Stimulated activated naive CD8-positive, alpha-beta T cell treated with anti-CD3 and anti-CD28 coated beads, Interleukin-15, amount 100 ng/mL, for 72 hours (primary cell): Measurements from ENCODE around the gene NEUROG2.
"Not testable (repeated sequence)": the region's sequence is repeated elsewhere in the genome, so short reads cannot be mapped to it uniquely, and the experiment has no call there.

Source experiments
- ATAC-seq: fragments of 150-1000 bp; cut with Tn5 transposase; 2 replicates; pipeline ENCODE4 v1.10.0; 2021; ENCODE audit warnings: mild to moderate bottlenecking, moderate library complexity
- DNase-seq, 2 donors: peaks; one replicate each; pipeline ENCODE4 v3.0.0; 2021 to 2022
- H3K27ac Mint-ChIP-seq, 2 donors: one replicate each; pipeline ENCODE4 v1.8.0; 2022; ENCODE audit warnings: mild to moderate bottlenecking in 2 of 2, mixed read lengths in 2 of 2, moderate library complexity in 2 of 2
- H3K27me3 Mint-ChIP-seq: one replicate; pipeline ENCODE4 v1.8.0; 2022; ENCODE audit warnings: mixed read lengths
- H3K4me1 Mint-ChIP-seq: one replicate; pipeline ENCODE4 v1.8.0; 2022; ENCODE audit warnings: mild to moderate bottlenecking, mixed read lengths
- H3K4me3 Mint-ChIP-seq, 2 donors: one replicate each; pipeline ENCODE4 v1.8.0; 2022; ENCODE audit warnings: mild to moderate bottlenecking in 2 of 2, mixed read lengths in 2 of 2, moderate library complexity in 1 of 2
- H3K9me3 Mint-ChIP-seq, 2 donors: one replicate each; pipeline ENCODE4 v1.8.0; 2022; ENCODE audit warnings: mixed read lengths in 2 of 2

Gene NEUROG2

GRCh38 chr4:112516066-112516470 lies at the start of gene NEUROG2:
TSS of gene NEUROG2 (minus strand) at chr4:112516180. CDS start at chr4:112515475, 705 bp downstream.
- peak within 1 kb of the TSS; percentile 22 to 83 for H3K27ac Mint-ChIP-seq
- no peaks in the 10 kb centered on the region for H3K9me3 Mint-ChIP-seq
- H3K4me3 Mint-ChIP-seq: peak within 1 kb of the TSS; percentile 97 to 98
- H3K27me3 Mint-ChIP-seq: peaks cover 97% of the 10 kb centered on the region
- H3K4me1 Mint-ChIP-seq: peaks cover 70% of the 10 kb centered on the region
- no peak for ATAC-seq
- no peak for DNase-seq

- no peaks in the 10 kb centered on the region for H3K4me1 Mint-ChIP-seq
- no peak overlapping the region for H3K27ac Mint-ChIP-seq
- ATAC-seq: no peak
- no peak for DNase-seq
- H3K9me3 Mint-ChIP-seq: no peaks in the 10 kb centered on the region
- H3K4me3 Mint-ChIP-seq: no peak overlapping the region
- no peaks in the 10 kb centered on the region for H3K27me3 Mint-ChIP-seq
These were observed 48.8 kb upstream of the NEUROG2 start for GRCh38 chr4:112564706-112565270.

GRCh38 chr4:112563431-112564200 lies 47.6 kb upstream of the NEUROG2 start:
- no peaks in the 10 kb centered on the region for H3K4me1 Mint-ChIP-seq
- no peak overlapping the region for H3K4me3 Mint-ChIP-seq
- no peaks in the 10 kb centered on the region for H3K27me3 Mint-ChIP-seq
- no peaks in the 10 kb centered on the region for H3K9me3 Mint-ChIP-seq
- DNase-seq: no peak
- no peak overlapping the region for H3K27ac Mint-ChIP-seq
- ATAC-seq: no peak

- no peak for DNase-seq
- ATAC-seq: no peak
- H3K4me1 Mint-ChIP-seq: no peaks in the 10 kb centered on the region
- no peak overlapping the region for H3K27ac Mint-ChIP-seq
- H3K27me3 Mint-ChIP-seq: no peaks in the 10 kb centered on the region
- no peak overlapping the region for H3K4me3 Mint-ChIP-seq
- H3K9me3 Mint-ChIP-seq: no peaks in the 10 kb centered on the region
These were observed 46.4 kb upstream of the NEUROG2 start for GRCh38 chr4:112562254-112562879.

- Mint-ChIP-seq H3K4me1 (no peaks in the 10 kb centered on the region), H3K27ac (no peak overlapping the region), H3K27me3 (no peaks in the 10 kb centered on the region), H3K9me3 (no peaks in the 10 kb centered on the region), H3K4me3 (no peak overlapping the region)
- ATAC-seq: no peak
- DNase-seq: no peak
These were observed 44.1 kb upstream of the NEUROG2 start for GRCh38 chr4:112560084-112560483.

GRCh38 chr4:112559053-112559452 lies 43.1 kb upstream of the NEUROG2 start:
- H3K4me1 Mint-ChIP-seq: no peaks in the 10 kb centered on the region
- no peak overlapping the region for H3K27ac Mint-ChIP-seq
- no peak for DNase-seq
- no peaks in the 10 kb centered on the region for H3K9me3 Mint-ChIP-seq
- ATAC-seq: no peak
- no peak overlapping the region for H3K4me3 Mint-ChIP-seq
- no peaks in the 10 kb centered on the region for H3K27me3 Mint-ChIP-seq

GRCh38 chr4:112557676-112558411 lies 41.9 kb upstream of the NEUROG2 start:
- H3K4me3 Mint-ChIP-seq: no peak overlapping the region
- no peak for ATAC-seq
- H3K4me1 Mint-ChIP-seq: no peaks in the 10 kb centered on the region
- no peaks in the 10 kb centered on the region for H3K27me3 Mint-ChIP-seq
- H3K9me3 Mint-ChIP-seq: no peaks in the 10 kb centered on the region
- no peak for DNase-seq
- no peak overlapping the region for H3K27ac Mint-ChIP-seq

- H3K9me3 Mint-ChIP-seq, H3K4me1 Mint-ChIP-seq, H3K4me3 Mint-ChIP-seq, ATAC-seq, H3K27me3 Mint-ChIP-seq, DNase-seq, H3K27ac Mint-ChIP-seq: not testable (repeated sequence)
These were observed 38.3 kb upstream of the NEUROG2 start for GRCh38 chr4:112554271-112554670.

- Mint-ChIP-seq H3K9me3 (no peaks in the 10 kb centered on the region), H3K27ac (no peak overlapping the region), H3K4me1 (no peaks in the 10 kb centered on the region), H3K27me3 (no peaks in the 10 kb centered on the region), H3K4me3 (no peak overlapping the region)
- ATAC-seq (no peak), DNase-seq (no peak)
These were observed 36.7 kb upstream of the NEUROG2 start for GRCh38 chr4:112552668-112553067.

GRCh38 chr4:112550728-112551127 lies 34.7 kb upstream of the NEUROG2 start:
- DNase-seq (no peak), ATAC-seq (no peak)
- H3K9me3 Mint-ChIP-seq: no peaks in the 10 kb centered on the region
- H3K27me3 Mint-ChIP-seq: no peaks in the 10 kb centered on the region
- H3K4me1 Mint-ChIP-seq: no peaks in the 10 kb centered on the region
- no peak overlapping the region for H3K4me3 Mint-ChIP-seq
- no peak overlapping the region for H3K27ac Mint-ChIP-seq

- no peaks in the 10 kb centered on the region for H3K9me3 Mint-ChIP-seq
- H3K4me3 Mint-ChIP-seq: no peak overlapping the region
- no peak overlapping the region for H3K27ac Mint-ChIP-seq
- DNase-seq: no peak
- H3K27me3 Mint-ChIP-seq: no peaks in the 10 kb centered on the region
- ATAC-seq: no peak
- H3K4me1 Mint-ChIP-seq: no peaks in the 10 kb centered on the region
These were observed 30.5 kb upstream of the NEUROG2 start for GRCh38 chr4:112546476-112546875.

- no peak for DNase-seq
- no peak for ATAC-seq
- Mint-ChIP-seq H3K9me3 (no peaks in the 10 kb centered on the region), H3K27me3 (no peaks in the 10 kb centered on the region), H3K4me3 (no peak overlapping the region), H3K27ac (no peak overlapping the region), H3K4me1 (no peaks in the 10 kb centered on the region)
These were observed 29.4 kb upstream of the NEUROG2 start for GRCh38 chr4:112545346-112545745.

GRCh38 chr4:112540695-112541094 lies 24.7 kb upstream of the NEUROG2 start:
- Mint-ChIP-seq H3K27me3 (no peaks in the 10 kb centered on the region), H3K9me3 (no peaks in the 10 kb centered on the region), H3K4me3 (no peak overlapping the region), H3K4me1 (no peaks in the 10 kb centered on the region), H3K27ac (no peak overlapping the region)
- no peak for DNase-seq
- ATAC-seq: no peak

GRCh38 chr4:112536123-112536522 lies 20.1 kb upstream of the NEUROG2 start:
- H3K9me3 Mint-ChIP-seq: no peaks in the 10 kb centered on the region
- DNase-seq (no peak), ATAC-seq (no peak)
- no peak overlapping the region for H3K4me3 Mint-ChIP-seq
- peaks cover 12% of the 10 kb centered on the region for H3K27me3 Mint-ChIP-seq
- H3K27ac Mint-ChIP-seq: no peak overlapping the region
- no peaks in the 10 kb centered on the region for H3K4me1 Mint-ChIP-seq

- H3K4me3 Mint-ChIP-seq: no peak overlapping the region
- H3K27ac Mint-ChIP-seq: no peak overlapping the region
- H3K4me1 Mint-ChIP-seq: no peaks in the 10 kb centered on the region
- no peak for ATAC-seq
- peaks cover 23% of the 10 kb centered on the region for H3K27me3 Mint-ChIP-seq
- DNase-seq: no peak
- no peaks in the 10 kb centered on the region for H3K9me3 Mint-ChIP-seq
These were observed 16.3 kb upstream of the NEUROG2 start for GRCh38 chr4:112532267-112532666.

- H3K4me3 Mint-ChIP-seq: no peak overlapping the region
- no peak for ATAC-seq
- peaks cover 24% of the 10 kb centered on the region for H3K27me3 Mint-ChIP-seq
- H3K9me3 Mint-ChIP-seq: no peaks in the 10 kb centered on the region
- no peaks in the 10 kb centered on the region for H3K4me1 Mint-ChIP-seq
- no peak overlapping the region for H3K27ac Mint-ChIP-seq
- DNase-seq: no peak
These were observed 15.2 kb upstream of the NEUROG2 start for GRCh38 chr4:112531146-112531545.
